Liver (tissue), 9 donors: ENCODE results near the gene VGF. TPM values are rescaled to one million over a fixed set of nuclear protein-coding genes. Genes with fewer than 3 reads are reported as not detected.

Source experiments
- DNase-seq: peaks from one replicate; pipeline ENCODE4 v3.0.0-alpha.2; 2017; ENCODE audit warnings: low spot score
- H3K27ac ChIP-seq, 2 donors: one replicate each; pipeline ENCODE4 v1.7.0; 2013; ENCODE audit warnings: inconsistent platforms in 2 of 2, low read length in 2 of 2, control low read depth in 1 of 2, low read depth in 1 of 2, mild to moderate bottlenecking in 1 of 2
- H3K27me3 ChIP-seq, 4 donors: one replicate each; pipeline versions ENCODE4 v1.6.1 to v1.7.0; 2013; ENCODE audit warnings: low read length in 3 of 4, inconsistent platforms in 1 of 4, mild to moderate bottlenecking in 1 of 4, moderate library complexity in 1 of 4; ENCODE audit not compliant: control insufficient read depth in 4 of 4, insufficient read depth in 4 of 4
- H3K36me3 ChIP-seq, 4 donors: one replicate each; pipeline versions ENCODE4 v1.6.1 to v1.7.0; 2013; ENCODE audit warnings: low read length in 3 of 4, mild to moderate bottlenecking in 3 of 4, low read depth in 1 of 4, moderate library complexity in 1 of 4; ENCODE audit not compliant: control insufficient read depth in 4 of 4, insufficient read depth in 3 of 4
- H3K4me1 ChIP-seq, 4 donors: one replicate each; pipeline versions ENCODE4 v1.6.1 to v1.7.0; 2013; ENCODE audit warnings: low read length in 3 of 4, mild to moderate bottlenecking in 3 of 4, moderate library complexity in 1 of 4; ENCODE audit not compliant: control insufficient read depth in 4 of 4, insufficient read depth in 4 of 4
- H3K4me3 ChIP-seq, 3 donors: one replicate each; pipeline versions ENCODE4 v1.6.1 to v1.7.0; 2013; ENCODE audit warnings: low read length in 3 of 3, control low read depth in 1 of 3, low read depth in 1 of 3, mild to moderate bottlenecking in 1 of 3
- H3K9ac ChIP-seq, 2 donors: one replicate each; pipeline ENCODE4 v1.7.0; 2013; ENCODE audit warnings: low read length in 2 of 2, mild to moderate bottlenecking in 2 of 2, moderate library complexity in 2 of 2, control low read depth in 1 of 2, low read depth in 1 of 2
- H3K9me3 ChIP-seq, 4 donors: one replicate each; pipeline versions ENCODE4 v1.6.1 to v1.7.0; 2013; ENCODE audit warnings: low read length in 3 of 4; ENCODE audit not compliant: control insufficient read depth in 4 of 4
- CTCF ChIP-seq: fragments of 150-350 bp; IDR thresholded peaks from 2 replicates; pipeline ENCODE4 v1.5.1; 2017; ENCODE audit warnings: improper control_type of control experiment, low read depth, low read length; ENCODE audit not compliant: missing input control
- EGR1 ChIP-seq, 2 donors: IDR thresholded peaks; 2 replicates each; pipeline ENCODE4 v1.6.1; 2016 to 2018; ENCODE audit warnings: antibody characterized with exemption in 2 of 2, low read depth in 2 of 2
- FOXA2 ChIP-seq: IDR thresholded peaks from 2 replicates; pipeline ENCODE4 v1.6.1; 2016; ENCODE audit warnings: antibody characterized with exemption
- GABPA ChIP-seq, 2 donors: IDR thresholded peaks in 1 of 2; conservative IDR thresholded peaks in 1 of 2; 2 replicates each; pipeline ENCODE4 v1.6.1; 2016; ENCODE audit warnings: antibody characterized with exemption in 2 of 2, mild to moderate bottlenecking in 1 of 2, moderate library complexity in 1 of 2
- HNF4A ChIP-seq, 2 donors: conservative IDR thresholded peaks; 2 replicates each; pipeline ENCODE4 v1.6.1; 2016; ENCODE audit warnings: antibody characterized with exemption in 2 of 2, mild to moderate bottlenecking in 2 of 2
- HNF4G ChIP-seq: IDR thresholded peaks from 2 replicates; pipeline ENCODE4 v1.6.1; 2016; ENCODE audit warnings: antibody characterized with exemption
- RAD21 ChIP-seq, 2 donors: IDR thresholded peaks; 2 replicates each; pipeline ENCODE4 v1.6.1; 2016; ENCODE audit warnings: antibody characterized with exemption in 2 of 2, mild to moderate bottlenecking in 2 of 2
- REST ChIP-seq: IDR thresholded peaks from 2 replicates; pipeline ENCODE4 v1.6.1; 2016; ENCODE audit warnings: antibody characterized with exemption, mild to moderate bottlenecking
- RXRA ChIP-seq, 2 donors: IDR thresholded peaks; 2 replicates each; pipeline ENCODE4 v1.6.1; 2017 to 2018; ENCODE audit warnings: antibody characterized with exemption in 2 of 2, mild to moderate bottlenecking in 1 of 2
- SP1 ChIP-seq: IDR thresholded peaks from 2 replicates; pipeline ENCODE4 v1.6.1; 2018; ENCODE audit warnings: antibody characterized with exemption, mild to moderate bottlenecking
- YY1 ChIP-seq: IDR thresholded peaks from 2 replicates; pipeline ENCODE4 v1.6.1; 2016; ENCODE audit warnings: antibody characterized with exemption, mild to moderate bottlenecking
- WGBS: extraction: QIAGEN DNeasy Blood & Tissue Kit; methylation state at CpG from one replicate; pipeline ENCODE4 v1.1.7; 2013; 5-methylcytosine and 5-hydroxymethylcytosine counted together
- polyA plus RNA-seq, 2 donors: library from polyadenylated mRNA; stranded (reverse) in 1 of 2; unstranded in 1 of 2; fragments of 200-250 nt in 1 of 2; fragments of >200 nt in 1 of 2; fragmentation: Nextera tagmentation in 1 of 2; extraction: Ambion mirVana in 1 of 2; gene quantifications; one replicate each; pipeline versions ENCODE4 v1.2.1 to v1.2.3, GENCODE V29; 2013 to 2015
- total RNA-seq, 2 donors: library from RNA; depleted of rRNA; stranded (reverse); fragments of >200 nt; gene quantifications; one replicate each; pipeline ENCODE4 v1.2.3, GENCODE V29; 2014
- donor health status: healthy.
- donor health status: healthy.
- donor health status: healthy.
- donor health status: healthy.
- donor health status: healthy.

The VGF gene
- total and polyA plus RNA-seq, 4 donors: not detected

GRCh38 chr7:101140746-101141382 lies 24.5 kb downstream of the VGF start:
- peaks cover 0 to 12% (median 10%) of the 10 kb centered on the region in 4 donors for H3K4me1 ChIP-seq
- peaks cover 2 to 5% (median 4%) of the 10 kb centered on the region in 4 donors for H3K36me3 ChIP-seq
- 95% methylated on average over 4 of the region's 4 CpGs for WGBS
- TF ChIP-seq HNF4G (no peak), FOXA2 (no peak), RXRA (IDR thresholded peaks at IDR 0.05) (no peak), GABPA (IDR thresholded peaks at IDR 0.05 in 1 of 2, conservative IDR thresholded peaks at IDR 0.05 in 1 of 2) (no peak), YY1 (no peak), REST (no peak), RAD21 (IDR thresholded peaks at IDR 0.05) (no peak), CTCF (no peak), EGR1 (IDR thresholded peaks at IDR 0.05; ENCODE audit: low read depth in 2 of 2) (no peak), HNF4A (conservative IDR thresholded peaks at IDR 0.05) (no peak), SP1 (no peak)
- no peak overlapping the region for H3K4me3 ChIP-seq
- no peak overlapping the region for H3K27ac ChIP-seq
- H3K27me3 ChIP-seq: no peaks in the 10 kb centered on the region
- no peak overlapping the region for H3K9ac ChIP-seq
- DNase-seq: no peak
- no peaks in the 10 kb centered on the region for H3K9me3 ChIP-seq

- TF ChIP-seq RXRA (IDR thresholded peaks at IDR 0.05): no peak
- TF ChIP-seq EGR1 (IDR thresholded peaks at IDR 0.05; ENCODE audit: low read depth in 2 of 2): no peak
- TF ChIP-seq CTCF: no peak
- no peak for TF ChIP-seq GABPA (IDR thresholded peaks at IDR 0.05 in 1 of 2, conservative IDR thresholded peaks at IDR 0.05 in 1 of 2)
- no peak for TF ChIP-seq YY1
- H3K27ac ChIP-seq: no peak overlapping the region
- H3K9ac ChIP-seq: no peak overlapping the region
- peaks cover 0 to 12% (median 10%) of the 10 kb centered on the region in 4 donors for H3K4me1 ChIP-seq
- peaks cover 4 to 5% (median 5%) of the 10 kb centered on the region in 4 donors for H3K36me3 ChIP-seq
- no peak for DNase-seq
- no peak overlapping the region for H3K4me3 ChIP-seq
- 68% methylated on average over 3 of the region's 3 CpGs for WGBS
- no peaks in the 10 kb centered on the region for H3K9me3 ChIP-seq
- no peaks in the 10 kb centered on the region for H3K27me3 ChIP-seq
These were observed 25.1 kb downstream of the VGF start for GRCh38 chr7:101140339-101140699.
